NCI-H146 treated with DMSO at 0.1 percent for 48 hours (cell line): ENCODE results near the gene PARP8.
"Not testable (repeated sequence)": the region's sequence is repeated elsewhere in the genome, so short reads cannot be mapped to it uniquely, and the experiment has no call there.

Experiments
- DNase-seq: peaks from one replicate; lab custom pipeline; 2025; ENCODE audit not compliant: unreplicated experiment; lab: John Stamatoyannopoulos, UW

Gene PARP8

GRCh38 chr5:50684721-50685120 is 18.3 kb downstream of the PARP8 start:
- no peak for DNase-seq

- no peak for DNase-seq
Observed at GRCh38 chr5:50687548-50687947, 21.1 kb downstream of the PARP8 start.

DNA sequence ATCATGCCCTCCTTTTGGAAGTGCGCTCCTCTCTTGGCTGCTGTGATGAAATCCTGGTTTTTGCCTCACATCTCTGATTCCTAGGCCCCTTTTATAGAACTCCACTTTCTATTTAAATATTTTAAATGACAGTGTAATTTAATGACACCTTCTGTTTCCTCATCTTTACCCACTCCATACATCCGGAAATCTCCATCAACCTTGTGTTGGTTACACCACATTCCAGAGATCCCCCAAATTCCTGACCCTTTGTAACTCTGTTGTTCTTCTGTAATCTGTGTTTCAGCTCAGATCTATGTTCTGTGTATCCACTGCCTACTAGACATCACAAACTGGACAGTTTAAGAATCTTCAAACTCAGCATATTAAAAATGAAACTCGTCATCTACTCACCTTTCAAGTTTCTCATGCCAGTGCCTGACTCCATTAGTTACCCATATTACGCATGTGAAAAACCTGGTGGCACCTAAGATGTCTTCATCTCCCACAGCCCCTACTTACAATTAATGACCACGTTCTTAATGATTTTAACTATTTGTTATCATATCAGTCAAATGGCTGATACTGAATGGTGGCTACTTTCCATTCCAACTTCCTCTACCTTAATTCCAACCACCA is 25.1 kb downstream of the PARP8 start:
- DNase-seq, result no peak

- DNase-seq, result no peak
Observed at GRCh38 chr5:50694027-50694590, 27.7 kb downstream of the PARP8 start.

DNA sequence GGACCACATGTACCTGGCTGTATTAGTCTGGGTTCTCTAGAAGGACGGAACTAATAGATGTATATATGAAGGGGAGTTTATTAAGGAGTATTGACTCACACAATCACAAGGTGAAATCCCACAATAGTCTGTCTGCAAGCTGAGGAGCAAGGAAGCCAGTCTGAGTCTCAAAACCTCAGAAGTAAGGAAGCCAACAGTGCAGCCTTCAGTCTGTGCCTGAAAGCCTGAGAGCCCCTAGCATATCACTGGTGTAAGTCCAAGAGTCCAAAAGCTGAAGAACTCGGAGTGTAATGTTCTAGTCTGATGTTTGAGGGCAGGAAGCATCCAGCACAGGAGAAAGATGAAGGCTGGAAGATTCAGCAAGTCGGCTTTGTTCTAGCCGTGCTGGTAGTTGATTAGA is 28.2 kb downstream of the PARP8 start:
- DNase-seq, result not testable (repeated sequence)

- DNase-seq, result no peak
Observed at GRCh38 chr5:50697739-50698138, 31.3 kb downstream of the PARP8 start.

DNA sequence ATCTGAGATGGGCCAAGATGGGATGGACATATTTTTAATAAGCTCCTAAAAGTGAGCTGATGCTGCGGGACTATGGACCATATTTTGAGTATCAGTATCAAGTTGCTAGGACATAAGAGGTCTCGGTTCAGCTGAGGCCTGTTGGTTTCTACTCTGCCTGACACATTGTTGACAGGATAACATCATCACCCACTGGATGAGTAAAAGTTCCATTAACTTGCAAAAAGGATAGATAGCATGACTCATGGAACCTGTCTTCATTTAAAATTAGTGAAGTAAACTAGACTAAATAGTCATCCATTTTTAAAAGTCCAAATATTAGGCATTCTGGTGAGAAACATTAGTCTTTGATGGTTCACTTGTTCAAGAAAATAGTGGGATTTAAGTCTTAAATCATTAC is 33.3 kb downstream of the PARP8 start:
- no peak for DNase-seq

- no peak for DNase-seq
Observed at GRCh38 chr5:50700706-50701105, 34.3 kb downstream of the PARP8 start.

DNA sequence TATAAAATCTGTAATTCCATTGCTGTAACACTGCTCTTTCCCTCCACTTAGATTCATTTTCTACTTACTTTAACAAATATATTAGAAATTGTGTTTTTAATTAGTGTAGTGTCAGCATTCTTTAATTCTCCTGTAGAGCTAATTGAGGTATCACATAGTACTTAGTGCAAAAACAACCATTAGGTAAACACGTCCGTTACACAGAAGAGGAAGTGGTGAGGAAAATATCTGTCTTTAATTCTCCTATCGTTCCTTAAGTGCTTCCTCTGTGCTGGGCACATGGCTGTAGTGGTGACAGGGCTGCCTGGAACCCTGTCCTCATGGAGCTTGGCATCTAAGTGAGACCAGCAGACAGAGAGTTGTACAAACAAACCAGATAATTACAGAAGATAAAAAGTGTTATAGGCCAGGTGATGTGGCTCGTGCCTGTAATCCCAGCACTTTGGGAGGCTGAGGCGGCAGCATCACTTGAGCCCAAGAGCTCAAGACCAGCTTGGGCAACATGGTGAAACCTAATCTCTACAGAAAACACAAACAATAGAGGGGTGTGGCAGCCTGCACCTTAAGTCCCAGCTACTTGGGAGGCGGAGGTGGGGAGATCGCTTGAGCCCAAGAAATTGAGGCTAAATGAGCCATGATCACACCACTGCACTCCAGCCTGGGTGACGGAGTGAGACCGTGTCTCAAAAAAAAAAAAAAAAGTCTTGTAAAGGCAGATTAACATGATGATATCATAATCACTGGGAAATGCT is 36.4 kb downstream of the PARP8 start:
- DNase-seq, result no peak

DNA sequence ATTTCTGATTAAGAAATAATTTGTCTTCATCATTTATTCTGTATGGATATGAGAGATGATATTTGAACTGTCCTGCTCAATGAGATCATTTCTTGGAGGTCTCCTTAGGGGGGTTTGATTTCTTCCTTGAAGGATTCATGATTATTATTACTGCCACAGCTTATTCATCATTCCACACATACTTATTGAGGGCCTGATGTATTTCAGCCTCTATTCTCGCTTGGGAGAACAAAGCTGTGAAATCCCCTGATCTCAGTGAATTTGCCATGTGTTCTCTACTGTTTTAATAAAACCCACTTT is 36.9 kb downstream of the PARP8 start:
- DNase-seq, result no peak

GRCh38 chr5:50704730-50705129 is 38.3 kb downstream of the PARP8 start:
- no peak for DNase-seq

GRCh38 chr5:50709471-50709870 is 43.0 kb downstream of the PARP8 start:
- no peak for DNase-seq

DNA sequence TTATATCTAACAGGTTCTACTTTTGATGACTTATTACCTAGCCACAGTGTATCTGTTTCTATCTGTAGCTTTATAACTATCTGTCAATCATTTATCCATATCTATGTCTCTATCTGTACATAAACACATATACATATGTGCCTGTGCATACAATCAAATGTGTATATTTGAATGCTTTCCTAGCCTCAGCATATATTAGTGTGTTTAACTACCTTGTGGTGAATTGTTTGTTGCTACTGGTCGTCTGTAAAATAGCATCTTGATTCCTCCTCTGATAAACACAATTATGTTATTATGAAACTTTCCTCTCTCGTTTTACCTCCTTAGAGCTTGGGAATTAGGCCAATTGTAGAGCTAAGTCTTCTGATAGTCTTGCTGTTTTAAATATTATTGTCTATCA is 44.4 kb downstream of the PARP8 start:
- no peak for DNase-seq

GRCh38 chr5:50711280-50711679 is 44.8 kb downstream of the PARP8 start:
- DNase-seq, result no peak

- peak; percentile 7 for DNase-seq
Observed at GRCh38 chr5:50712479-50712878, 46.0 kb downstream of the PARP8 start.

GRCh38 chr5:50715001-50715400 is 48.6 kb downstream of the PARP8 start:
- no peak for DNase-seq

GRCh38 chr5:50716134-50716533 is 49.7 kb downstream of the PARP8 start:
- DNase-seq, result no peak

- no peak for DNase-seq
Observed at GRCh38 chr5:50717651-50718050, 51.2 kb downstream of the PARP8 start.

GRCh38 chr5:50720061-50720710 is 53.7 kb downstream of the PARP8 start:
- DNase-seq, result no peak

GRCh38 chr5:50722223-50722622 is 55.8 kb downstream of the PARP8 start:
- no peak for DNase-seq

DNA sequence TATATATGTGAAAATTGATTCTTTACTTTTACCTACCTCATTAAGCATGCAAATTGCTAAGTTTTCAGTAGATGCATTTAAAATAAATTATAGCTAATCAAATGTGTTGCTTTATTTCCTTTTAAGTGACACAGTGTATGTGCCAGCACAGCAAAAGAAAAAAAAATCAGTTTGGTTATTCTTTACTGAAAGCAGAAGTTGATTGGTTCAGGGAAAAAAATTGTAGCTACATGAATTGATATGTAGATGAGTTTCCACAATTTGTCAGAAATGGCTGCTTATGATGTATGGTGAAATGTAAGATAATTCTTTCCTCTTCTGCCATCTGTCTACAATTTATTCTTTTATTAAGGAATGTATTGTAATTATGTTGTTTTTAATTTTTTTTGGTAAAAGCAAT is 57.8 kb downstream of the PARP8 start:
- DNase-seq, result no peak

GRCh38 chr5:50725800-50726474 is 59.5 kb downstream of the PARP8 start:
- no peak for DNase-seq
